Spleen (tissue), 7 donors: ENCODE measurements around the gene ARL13B.

Experiments
- POLR2A ChIP-seq, 3 donors: fragments of 450-650 bp; IDR thresholded peaks; one replicate each; pipeline ENCODE4 v1.5.1; 2017; ENCODE audit warnings: antibody characterized with exemption in 3 of 3, mild to moderate bottlenecking in 1 of 3
- POLR2AphosphoS5 ChIP-seq, 3 donors: sonication (generic); formaldehyde crosslinking; IDR thresholded peaks; one replicate each; pipeline ENCODE4 v1.5.1; 2017; ENCODE audit warnings: antibody characterized with exemption in 3 of 3
- TF ChIP-seq, protein P1 (sequence below), 11 experiments: fragments of 200-600 bp in 7 of 11; fragments of 450-650 bp in 4 of 11; sonication (generic) in 4 of 11; IDR thresholded peaks in 8 of 11; conservative IDR thresholded peaks in 3 of 11; 1 replicate in 7 of 11; 2 replicates in 4 of 11; pipeline versions ENCODE4 v1.4.0 to v1.8.0; 2016 to 2021; ENCODE audit warnings: antibody characterized with exemption in 11 of 11, inconsistent platforms in 4 of 11, mild to moderate bottlenecking in 1 of 11
- donor health status: DM: no; HTN: no; CAD: no; lungs with moderate emphysema.
- donor health status: DM: no; HTN: no; CAD: no.
- donor health status: DM: no; HTN: no; CAD: no.

- TF ChIP-seq, protein P1, sequence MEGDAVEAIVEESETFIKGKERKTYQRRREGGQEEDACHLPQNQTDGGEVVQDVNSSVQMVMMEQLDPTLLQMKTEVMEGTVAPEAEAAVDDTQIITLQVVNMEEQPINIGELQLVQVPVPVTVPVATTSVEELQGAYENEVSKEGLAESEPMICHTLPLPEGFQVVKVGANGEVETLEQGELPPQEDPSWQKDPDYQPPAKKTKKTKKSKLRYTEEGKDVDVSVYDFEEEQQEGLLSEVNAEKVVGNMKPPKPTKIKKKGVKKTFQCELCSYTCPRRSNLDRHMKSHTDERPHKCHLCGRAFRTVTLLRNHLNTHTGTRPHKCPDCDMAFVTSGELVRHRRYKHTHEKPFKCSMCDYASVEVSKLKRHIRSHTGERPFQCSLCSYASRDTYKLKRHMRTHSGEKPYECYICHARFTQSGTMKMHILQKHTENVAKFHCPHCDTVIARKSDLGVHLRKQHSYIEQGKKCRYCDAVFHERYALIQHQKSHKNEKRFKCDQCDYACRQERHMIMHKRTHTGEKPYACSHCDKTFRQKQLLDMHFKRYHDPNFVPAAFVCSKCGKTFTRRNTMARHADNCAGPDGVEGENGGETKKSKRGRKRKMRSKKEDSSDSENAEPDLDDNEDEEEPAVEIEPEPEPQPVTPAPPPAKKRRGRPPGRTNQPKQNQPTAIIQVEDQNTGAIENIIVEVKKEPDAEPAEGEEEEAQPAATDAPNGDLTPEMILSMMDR (IDR thresholded peaks at IDR 0.05 in 8 of 11, conservative IDR thresholded peaks at IDR 0.05 in 3 of 11): no peak
- TF ChIP-seq POLR2AphosphoS5 (IDR thresholded peaks at IDR 0.05): no peak
- no peak for TF ChIP-seq POLR2A (IDR thresholded peaks at IDR 0.05)
Measured at GRCh38 chr3:94009608-94010007, 29.7 kb downstream of the ARL13B start.
